ENCODE measurements around the gene VOPP1.
A peak's percentile ranks its signal among the peaks of the same experiment; 100 is the strongest.
"Not testable (repeated sequence)": the region's sequence is repeated elsewhere in the genome, so short reads cannot be mapped to it uniquely, and the experiment has no call there.

VOPP1 gene, protein sequence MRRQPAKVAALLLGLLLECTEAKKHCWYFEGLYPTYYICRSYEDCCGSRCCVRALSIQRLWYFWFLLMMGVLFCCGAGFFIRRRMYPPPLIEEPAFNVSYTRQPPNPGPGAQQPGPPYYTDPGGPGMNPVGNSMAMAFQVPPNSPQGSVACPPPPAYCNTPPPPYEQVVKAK

DNA sequence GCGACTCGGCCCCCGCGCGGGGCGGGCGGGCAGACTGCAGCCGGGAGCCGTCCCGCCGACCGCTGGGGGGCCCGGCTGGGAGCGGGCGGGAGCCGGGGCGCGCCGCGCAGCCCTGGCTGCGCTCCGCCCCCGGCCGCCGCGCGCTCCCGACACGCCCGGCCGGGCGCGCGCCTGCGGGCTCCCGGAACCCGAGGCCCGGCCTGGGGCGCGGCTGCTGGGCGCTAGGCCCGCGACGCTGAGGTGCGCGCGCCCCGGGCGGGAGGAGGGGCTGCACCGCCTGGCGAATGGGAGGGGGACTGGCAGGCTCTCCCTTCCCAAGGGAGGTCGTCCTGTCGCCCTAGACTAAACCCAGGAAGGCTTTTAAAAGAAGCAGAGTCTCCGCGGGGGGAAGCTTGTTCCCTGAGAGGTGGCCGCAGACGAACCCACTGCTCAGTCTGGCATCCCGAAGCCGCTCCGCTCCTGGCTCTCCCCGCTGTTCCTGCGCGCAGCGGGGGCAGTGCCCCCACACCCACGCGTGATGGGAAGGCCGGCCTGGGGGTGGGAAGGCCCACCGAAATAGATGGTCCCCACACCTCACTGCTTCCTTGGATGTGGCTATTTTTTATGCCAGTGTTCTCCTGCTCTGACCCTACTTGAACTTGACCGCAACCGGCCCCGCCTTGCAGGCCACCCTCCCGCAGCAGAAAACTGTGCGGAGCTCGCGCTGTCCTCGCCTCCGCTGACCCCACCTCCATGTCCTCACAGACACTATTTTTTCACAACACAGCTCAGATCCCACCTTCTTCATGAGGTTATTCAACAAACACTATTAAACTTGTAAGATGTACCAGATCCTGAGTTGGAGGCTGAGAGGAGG lies at the start of gene VOPP1:
VOPP1 (minus strand) TSS at position 125 of the 856 bp plus-strand sequence. CDS start 178 bp downstream, outside the sequence.
- DNase-seq, result peak; percentile 37

DNA sequence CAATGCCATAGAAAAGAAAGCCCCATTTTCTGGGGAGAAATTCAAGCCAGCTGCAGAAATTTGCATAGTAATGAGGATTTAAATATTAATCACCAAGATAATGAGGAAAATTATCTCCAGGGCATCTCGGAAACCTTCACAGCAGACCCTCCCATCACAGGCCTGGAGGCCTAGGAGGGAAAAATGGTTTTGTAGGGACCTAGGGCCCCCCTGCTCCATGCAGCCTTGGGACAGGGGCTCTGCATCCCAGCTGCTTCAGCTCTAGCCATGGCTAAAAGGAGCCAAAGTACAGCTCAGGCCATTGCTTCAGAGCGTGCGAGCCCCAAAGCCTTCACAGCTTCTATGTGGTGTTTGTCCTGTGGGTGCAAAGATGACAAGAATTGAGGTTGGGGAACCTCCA lies 46.6 kb upstream of the VOPP1 start:
- no peak for DNase-seq

DNA sequence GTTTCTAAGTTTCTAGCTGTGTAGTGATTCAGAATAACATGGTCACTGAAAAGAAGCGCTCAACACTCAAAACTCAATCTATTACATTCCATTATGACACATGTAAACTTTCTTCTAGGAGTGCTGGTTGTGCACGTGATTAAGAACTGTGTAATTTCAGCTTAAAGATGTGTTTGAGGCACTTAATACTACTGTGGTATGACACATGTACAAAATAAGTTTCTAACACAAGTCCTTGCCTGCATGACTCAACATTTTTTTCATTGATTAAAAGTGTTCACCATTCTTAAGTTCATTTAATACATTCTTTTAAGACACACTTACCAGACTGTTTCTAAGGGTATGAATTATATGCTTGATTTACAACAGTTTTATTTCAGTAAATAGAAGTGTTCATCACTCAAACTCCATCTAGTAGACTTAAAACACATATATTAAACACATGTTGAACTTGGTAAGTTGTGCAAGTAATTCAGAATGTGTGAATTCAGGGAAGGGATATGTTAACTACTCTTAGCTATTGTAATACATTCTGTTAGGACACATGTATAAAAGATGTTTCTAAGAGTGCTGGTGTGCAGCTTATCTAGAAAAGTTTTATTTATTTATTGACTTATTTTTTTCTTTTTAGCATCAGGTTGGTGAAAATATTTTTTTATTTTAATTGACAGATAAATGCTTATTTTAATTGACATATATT lies 42.2 kb upstream of the VOPP1 start:
- not testable (repeated sequence) for DNase-seq

DNA sequence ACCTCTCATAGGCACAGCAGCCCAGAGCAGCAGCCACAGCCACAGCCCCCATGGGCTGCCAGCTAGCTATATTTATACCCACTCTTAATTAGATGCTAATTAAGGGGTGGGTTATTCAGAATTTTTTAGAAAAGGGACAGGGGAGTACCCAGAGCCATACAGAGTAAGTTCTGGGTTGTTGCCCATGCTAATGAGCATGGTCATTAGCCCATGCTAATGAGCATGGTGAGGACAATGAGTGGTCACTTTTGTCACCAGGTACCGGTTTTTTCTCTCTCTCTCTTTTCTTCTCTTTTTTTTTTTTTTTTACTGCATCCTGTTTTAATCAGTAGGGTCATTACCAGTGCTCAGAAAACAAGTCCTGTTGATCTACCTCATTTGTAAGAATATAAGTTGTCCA lies 37.4 kb upstream of the VOPP1 start:
- not testable (repeated sequence) for DNase-seq

DNA sequence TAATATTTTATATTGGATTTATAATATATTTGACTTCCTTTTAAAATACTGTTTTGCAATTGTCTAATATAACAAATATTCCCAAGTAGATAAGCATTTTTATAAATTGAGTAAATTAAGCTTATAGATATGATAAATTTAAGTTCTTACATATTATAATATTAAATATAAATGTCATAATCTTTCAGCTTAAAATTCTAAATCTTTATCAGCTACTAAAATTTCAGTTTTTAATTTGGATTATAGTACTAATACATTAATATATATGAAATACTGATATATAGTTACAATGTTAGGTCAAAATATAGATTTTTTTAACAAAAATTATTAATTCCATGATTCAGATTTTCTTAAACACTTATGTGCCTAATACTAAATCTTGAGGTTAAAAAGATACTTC lies 33.4 kb upstream of the VOPP1 start:
- not testable (repeated sequence) for DNase-seq

DNA sequence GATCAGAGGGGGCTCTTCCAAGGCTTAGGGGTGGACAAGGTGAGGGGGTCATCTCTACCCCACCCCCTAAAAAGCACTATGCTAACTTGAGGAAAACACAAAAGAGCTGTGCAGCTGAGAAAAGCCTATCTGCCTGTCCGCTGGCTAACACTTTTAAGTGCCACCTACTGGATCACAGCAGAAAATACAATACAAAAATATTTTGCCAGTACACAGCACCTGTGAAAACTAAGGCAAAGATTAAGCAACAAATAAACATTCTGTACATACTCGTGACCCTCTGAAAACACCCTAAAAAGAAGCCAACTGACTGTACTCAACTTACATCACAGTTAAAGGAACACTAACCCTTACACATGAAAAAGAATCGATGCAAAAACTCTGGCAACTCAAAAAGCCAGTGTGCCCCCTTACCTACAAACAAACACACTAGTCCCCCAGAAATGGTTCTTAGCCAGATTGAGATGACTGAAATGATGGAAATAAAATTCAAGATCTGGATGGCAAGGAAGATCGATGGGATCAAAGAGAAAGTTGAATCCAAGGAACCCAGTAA lies 25.7 kb upstream of the VOPP1 start:
- not testable (repeated sequence) for DNase-seq

DNA sequence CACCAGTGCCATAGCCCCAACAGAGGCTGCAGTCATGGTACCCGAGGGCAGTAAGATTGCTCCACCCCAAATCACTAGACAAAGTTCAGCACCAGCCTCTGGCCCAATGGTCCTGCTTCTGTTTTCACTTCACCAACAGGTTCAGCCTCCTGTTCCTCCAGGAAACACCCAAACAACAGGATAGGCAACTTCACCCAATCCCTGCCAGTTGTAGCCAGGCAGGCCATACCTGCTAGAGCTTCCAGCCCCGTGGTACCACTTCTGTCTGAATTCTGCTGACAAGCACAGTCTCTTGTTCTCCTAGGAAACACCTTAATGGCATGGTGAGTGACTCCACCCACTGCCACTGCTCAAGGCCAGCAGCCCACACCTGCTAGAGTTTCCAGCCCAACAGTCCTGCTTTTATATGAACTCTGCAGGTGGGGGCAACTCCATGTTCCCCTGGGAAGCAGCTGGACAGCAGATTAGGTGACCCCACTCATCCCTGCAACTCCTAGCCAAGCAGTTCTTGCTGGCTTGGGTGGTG lies 25.0 kb upstream of the VOPP1 start:
- not testable (repeated sequence) for DNase-seq

DNA sequence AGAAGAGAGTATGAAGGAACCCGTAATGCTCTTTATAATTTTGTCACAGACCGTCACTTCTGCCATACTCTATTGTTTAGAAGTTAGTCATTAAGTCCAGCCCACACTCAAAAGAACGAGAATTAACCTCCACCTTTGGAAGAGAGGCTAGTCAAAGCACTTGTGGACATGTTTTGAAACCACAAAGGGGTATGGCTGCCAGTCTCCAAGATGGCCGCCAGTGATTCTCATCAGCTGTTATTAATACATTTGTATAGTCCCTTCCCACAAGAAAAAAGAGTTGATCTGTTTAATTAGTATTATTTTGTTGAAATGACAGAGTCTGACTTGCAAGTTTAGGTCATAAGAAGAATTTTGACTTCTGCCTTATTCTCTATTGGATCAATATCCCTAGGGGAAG lies 23.2 kb upstream of the VOPP1 start:
- no peak for DNase-seq

DNA sequence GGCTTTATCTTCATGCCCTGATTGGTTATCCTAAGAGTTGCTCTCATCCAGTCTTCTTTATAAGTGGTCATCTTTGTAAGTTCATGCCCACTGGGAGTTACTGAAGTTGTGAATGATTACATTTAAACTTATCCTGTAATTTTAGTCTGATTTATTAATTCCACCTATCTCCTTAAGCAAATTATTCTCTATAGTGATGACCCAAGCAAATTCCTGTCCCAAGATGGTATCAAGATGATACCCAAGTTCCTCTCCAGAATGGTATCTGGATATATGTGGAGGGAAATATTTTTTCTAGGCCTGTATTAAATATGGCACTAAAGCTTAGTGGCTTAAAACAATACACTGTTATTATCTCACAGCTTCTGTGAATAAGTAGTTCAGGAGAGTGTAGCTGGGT lies 22.6 kb upstream of the VOPP1 start:
- no peak for DNase-seq

DNA sequence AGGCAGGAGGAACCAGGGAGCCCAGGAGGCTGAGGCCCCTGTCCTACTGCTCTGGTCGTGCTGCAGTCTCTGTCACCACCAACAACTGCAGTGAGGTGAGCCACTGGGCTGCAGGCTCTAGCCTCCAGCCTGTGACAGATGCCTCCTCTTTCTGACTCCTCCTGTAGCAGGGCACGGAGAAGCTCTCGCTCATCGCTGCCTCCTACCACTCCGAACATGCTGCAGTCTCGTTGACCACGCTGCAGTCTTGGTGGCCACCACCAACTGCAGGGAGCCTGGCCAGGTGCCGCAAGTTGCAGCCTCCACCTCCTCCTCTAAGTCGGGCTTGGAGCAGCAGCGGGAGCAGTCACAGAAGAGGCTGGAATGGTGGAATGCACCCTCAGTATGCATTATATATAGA lies 22.1 kb upstream of the VOPP1 start:
- DNase-seq, result no peak

DNA sequence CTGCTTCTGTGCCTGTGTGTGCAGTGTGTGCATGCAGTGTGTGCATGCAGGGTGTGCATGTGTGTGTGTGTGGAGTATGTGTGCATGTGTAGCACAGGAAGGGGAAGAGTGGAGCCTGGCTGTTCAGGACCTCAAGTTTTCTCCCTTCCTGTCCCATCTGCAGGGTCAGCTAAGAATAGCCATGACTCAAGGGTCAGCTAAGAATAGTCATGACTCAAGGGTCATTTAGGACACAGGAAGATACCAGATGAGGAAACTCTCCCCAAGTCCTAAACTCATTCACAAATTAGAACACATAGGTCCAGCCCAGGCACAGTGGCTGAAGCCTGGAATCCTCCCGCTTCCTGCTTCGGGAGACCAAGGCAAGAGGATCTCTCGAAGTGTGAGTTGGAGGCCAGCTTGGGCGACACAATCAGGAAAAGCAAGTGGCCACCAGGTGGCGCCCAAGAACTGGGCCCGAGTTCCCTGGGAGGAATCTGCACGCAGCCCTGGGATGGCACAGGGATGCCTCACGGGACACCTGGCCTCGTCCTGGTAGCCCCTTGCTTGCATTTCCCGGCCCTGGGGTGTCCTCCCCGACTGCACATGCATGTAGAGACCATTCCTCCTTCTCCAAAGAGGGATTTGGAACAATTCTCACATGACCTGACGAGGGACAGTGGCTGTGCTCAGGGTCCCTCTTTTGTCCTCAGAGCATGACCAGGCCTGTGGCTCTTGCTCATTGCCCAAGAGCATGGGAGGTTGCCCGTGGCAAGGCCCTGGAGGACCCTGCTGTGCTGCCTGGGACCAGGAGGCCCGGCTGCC lies 21.4 kb upstream of the VOPP1 start:
- peak; percentile 5 for DNase-seq

DNA sequence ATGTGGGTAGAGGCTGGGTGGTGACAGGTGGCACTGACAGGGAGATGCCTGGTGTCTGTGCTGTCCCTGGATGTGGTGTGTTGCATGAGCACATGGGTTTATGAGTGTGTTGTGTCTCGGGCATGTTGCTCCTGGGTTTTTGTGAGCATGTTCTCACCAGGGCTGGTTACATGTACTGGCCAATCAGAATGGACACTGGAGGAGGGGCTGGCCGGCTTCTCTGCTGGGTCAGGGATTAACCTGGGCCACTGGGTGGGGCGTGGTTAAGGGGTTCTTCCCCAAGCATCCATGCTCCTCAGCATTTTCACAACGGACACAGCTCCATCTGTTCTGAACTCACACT lies 20.8 kb upstream of the VOPP1 start:
- no peak for DNase-seq

DNA sequence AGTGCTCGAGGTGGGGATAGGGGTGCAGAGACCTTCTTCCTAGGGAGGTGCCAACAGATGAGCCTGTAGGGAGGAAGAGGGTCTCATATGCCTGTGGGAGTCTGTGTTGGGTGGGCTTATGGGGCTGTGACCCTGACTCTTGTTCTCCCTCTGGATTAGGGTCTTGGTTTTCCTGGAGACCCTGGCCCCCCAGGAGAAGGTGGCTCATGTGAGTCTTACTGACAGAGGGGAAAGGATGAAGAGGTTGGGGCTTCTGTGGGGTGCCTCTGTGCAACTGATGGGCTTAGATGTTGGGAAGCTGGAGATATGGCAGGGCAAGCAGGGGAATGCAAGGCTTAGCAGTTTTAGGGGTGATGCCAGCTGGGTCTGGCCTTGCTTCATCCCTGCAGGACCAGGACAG lies 20.2 kb upstream of the VOPP1 start:
- DNase-seq, result no peak

DNA sequence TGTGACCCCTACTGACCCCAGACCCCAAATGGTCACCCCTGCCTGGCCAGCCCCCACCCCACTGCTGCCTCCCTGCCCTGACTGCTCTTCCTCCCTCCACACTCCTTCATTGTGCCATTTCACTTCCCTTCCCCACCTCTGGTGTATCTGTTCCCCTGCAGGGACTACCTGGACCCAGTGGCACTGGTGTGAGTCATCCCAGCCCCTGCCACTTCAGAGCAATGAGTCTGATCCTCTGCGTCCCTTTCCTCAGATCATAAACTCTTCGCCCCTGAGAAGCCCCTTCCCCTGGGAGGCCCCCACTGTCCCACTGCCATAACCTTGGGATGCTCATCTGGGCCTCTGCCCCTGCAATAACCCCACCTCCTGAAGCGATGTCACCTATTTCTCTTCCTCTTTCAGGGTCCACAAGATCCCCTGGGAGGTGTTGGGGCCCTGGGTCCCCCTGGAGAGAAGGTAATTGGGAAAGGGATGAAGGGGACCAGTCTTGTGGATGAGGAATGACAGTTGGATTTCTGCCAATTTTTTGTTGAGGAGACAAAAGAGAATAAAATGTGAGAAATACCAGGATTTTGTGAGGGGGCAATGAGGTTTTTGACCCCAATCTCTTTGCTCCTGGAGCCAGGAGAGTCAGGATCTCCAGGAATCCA lies 19.1 kb upstream of the VOPP1 start:
- no peak for DNase-seq

DNA sequence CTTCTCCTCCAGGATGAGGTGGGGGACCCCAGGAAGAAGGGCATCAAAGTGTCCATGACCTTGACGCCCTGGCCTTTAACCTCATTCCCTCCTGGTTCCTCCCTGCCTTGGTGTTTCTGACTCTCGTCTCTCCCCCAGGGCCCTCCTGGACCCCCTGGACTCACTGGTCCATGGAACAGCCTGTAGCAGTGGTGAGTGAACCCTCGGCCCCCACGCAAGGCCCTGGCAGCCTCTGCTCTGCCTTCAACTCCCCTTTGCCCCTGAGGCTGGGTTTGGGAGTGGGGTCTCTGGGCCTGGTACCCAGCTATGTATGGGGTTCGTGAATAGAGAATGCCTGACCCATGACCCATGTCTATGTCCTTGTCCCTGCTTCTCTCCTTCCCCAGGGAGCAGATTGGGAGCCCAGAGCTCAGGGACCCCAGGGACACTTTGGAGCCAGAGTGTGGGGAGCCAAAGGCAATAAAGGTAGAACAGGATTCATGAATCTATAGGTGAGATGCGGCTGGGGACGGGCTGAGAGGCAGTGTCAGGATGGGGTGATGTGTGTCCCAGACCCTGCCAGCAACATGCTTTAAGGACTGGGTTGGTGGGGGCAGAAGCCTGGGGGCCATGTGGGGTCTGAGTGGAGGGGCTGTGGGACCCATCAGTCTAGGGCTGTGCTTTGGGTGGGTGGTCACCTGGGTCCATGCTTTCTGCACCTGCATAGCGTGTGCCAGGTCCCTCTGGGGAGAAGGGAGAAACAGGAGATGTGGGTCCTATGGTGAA lies 18.4 kb upstream of the VOPP1 start:
- no peak for DNase-seq

DNA sequence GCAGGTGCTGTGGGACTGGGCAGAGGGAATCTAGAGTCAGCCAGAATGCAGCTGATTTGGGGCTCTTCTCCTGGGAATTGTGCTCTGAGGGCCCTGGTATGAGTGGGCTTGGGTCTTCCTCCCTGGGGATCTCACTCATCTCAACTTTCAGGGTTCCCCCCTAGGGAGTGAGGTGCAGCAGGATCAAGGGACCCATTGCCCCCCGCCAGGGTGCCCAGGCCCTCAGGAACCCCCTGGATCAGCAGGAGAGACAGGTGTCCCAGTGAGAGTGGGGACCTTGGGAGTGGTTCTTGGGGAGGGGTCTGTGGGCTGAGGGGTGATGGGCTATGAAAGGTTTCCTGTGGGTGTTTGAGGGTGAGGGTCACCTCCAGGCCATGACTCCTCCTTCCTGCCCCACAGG lies 17.6 kb upstream of the VOPP1 start:
- no peak for DNase-seq

DNA sequence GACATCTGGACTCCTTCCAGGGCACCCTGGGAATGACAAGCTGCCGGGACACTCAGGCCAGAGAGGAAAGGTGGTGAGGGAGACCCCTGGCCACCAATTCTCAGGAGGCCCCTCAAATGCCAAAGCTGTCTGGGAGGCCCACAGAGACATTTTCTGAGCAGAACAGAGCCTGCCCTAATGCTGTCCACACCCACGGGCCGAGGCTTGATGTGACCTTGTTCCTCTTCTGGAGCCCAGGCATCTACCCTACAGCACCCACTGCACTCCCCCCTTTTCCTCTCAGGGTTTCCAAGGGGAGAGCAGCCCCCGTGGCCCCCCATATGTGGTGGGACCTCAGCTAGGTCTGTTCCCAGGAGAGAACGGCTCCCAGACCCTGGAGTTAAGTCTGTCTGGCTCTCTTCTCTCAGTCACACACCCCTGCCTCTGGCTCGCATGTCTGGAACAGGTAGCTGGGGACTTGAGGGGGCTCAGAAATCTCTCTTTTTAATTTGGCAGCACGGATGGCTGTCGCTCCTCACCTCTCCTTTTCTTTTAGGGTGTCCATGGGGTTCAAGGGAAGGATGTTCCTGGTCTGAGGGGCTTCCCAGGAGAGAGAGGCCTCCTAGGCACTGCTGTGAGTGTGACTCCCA lies 16.8 kb upstream of the VOPP1 start:
- no peak for DNase-seq

DNA sequence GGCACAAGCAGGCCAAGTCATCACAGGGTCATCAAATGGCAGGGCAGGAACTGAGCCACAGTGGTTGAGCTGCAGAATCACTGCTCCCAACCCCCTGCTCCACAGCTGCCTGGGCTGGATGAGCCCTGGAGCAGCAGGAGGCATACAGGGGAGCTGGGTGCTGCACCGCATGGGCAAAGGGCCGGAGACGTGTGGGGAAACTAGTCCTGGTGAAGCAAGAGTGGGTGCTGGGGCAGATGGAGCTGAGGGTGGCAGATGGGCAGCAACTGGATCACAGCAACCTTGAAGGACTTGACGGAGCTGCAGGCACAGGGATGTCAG lies 16.0 kb upstream of the VOPP1 start:
- DNase-seq, result no peak

DNA sequence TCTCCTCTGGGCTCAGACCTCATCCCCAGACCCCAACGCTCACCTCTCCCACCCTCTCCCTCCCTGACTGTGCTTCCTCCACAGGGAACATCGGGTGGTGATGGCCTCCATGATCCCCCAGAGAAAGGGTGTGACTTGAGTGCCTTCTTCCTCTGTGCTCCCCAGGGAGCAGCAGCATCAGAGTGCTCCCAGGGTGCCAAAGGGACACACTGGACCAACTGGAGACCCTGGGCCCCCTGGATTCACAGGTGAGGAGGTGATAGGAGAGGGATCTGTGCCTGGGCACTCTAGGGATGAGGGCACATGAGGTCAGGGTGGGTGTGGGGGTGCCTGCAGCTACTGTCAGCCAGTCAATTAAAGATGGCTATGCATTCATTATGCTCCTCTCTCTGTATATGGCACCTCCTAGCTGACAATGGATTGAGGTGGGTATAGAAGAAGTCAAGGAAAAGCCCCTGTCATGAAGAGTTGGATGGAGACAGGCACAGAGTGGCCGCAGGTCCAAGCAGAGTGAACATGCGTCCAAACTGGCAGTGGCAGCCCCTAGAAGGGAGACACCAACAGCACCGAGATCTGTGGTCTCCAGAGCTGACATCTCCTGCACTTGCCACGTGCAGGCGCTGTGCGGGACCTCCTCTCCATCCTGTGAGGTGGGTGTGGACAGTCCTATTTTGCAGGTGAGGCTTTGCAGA lies 15.5 kb upstream of the VOPP1 start:
- no peak for DNase-seq

DNA sequence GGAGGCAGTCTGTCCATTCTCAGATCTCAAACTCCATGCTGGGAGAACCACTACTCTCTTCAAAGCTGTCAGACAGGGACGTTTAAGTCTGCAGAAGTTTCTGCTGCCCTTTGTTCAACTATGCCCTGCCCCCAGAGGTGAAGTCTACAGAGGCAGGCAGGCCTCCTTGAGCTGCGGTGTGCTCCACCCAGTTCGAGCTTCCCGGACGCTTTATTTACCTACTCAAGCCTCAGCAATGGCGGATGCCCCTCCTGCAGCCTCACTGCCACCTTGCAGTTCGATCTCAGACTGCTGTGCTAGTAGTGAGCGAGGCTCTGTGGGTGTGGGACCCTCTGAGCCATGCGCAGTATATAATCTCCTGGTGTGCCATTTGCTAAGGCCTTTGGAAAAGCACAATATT lies 10.4 kb upstream of the VOPP1 start:
- not testable (repeated sequence) for DNase-seq

Data from DMS79 treated with DMSO at 0.1 percent for 48 hours (cell line).